DLD1 (cell line): Measurements from ENCODE around the gene SUMF1.

Experiments
- in situ Hi-C: cut with HindIII; loops from 2 replicates; pipeline ENCODE4 v1.10.0; 2017; ENCODE audit warnings: low sequenced_read_pairs

The SUMF1 gene

DNA sequence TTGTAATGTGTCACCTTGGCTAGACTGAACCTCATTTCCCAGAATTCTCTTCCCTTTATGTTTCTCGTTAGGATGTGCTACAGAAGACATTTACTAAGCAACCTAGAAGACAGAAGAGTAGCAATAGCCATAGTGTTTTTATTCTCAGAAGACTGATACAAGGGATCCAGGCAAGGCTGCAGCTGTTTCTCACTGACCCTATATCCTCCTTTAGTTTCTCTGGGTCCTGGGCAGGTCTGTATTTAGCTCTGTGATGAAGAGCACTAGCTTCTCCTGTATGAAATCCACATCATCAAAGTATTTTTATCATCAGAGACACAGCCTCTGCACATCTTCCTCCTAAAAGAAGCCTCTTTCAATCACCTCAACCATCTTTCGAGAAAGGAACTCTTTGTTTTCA, 72.5 kb downstream of the SUMF1 start:
- in situ Hi-C loops = no loop called here

DNA sequence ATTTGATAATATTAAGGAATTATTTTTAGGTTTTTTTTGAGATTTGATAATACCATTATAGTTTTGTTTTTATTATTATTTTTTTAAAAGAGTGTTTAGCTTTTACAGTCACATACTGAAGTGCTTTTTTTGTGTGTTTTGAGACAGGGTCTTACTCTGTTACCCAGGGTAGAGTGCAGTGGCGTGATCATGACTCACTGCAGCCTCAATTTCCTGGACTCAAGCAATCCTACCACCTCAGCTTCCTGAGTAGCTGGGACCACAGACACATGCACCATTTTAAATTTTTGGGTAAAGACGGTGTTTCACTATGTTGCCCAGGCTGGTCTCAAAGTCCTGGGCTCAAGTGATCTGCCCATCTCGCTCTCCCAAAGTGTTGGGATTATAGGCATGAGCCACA, 73.0 kb downstream of the SUMF1 start:
- in situ Hi-C loops = no loop called here

DNA sequence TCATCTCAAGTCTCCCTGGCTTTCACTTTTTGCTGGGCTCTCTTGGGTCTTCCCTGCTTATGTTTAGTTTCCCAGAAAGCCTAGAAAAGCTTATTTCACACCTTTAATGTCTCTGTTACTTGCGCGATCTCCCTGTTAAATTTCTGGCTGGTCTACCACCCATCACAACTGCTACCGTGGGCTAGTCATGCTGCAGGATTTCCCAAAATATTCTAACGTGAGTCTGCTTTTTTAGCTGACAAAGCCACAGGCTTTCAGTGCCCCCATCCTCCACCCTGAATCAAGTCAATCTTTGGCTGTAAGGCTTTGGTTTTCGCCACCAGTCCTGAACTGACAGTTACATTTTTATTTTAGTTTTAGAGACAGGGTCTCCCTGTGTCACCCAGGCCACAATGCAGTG, 74.1 kb downstream of the SUMF1 start:
- in situ Hi-C loops = no loop called here

DNA sequence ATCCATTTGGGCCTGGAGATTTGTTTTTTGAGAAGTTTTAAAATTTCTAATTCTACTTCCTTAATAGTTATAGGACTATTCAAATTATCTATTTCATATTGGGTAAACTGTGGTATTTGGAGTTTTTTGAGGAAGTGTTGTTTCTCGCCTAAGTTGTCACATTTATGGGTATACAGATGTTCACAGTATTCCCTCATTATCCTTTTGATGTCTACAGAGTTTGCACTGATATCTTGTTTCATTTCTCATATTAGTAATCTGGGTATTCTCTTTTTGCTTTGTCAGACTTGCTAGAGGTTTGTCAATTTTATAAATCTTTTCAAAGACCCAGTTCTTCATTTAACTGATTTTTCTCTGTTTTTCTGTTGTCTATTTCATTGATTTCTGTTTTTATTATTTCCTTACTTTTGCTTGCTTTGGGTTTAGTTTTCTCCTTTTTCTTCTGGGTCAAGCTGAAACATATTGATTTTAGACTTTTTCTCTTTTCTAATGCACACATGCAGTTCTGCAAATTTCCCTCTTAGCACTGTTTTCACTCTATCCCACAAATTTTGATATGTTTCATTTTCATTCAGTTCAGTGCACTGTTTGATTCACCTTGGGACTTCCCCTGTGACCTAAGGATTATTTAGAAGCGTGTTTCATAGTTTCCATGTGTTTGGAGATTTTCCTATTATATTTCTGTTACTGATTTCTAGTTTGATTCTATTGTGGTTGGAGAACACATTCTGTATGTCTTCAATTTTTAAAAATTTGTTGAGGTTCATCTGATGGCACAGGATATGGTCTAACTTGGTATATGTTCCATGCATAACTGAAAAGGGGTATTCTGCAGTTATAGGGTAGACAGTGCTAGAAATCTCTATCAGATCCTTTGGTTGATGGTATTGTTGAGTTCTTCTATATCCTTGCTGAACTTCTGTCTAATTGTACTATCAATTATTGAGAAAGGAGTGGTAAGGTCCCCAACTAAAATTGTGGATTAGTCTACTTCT, 79.6 kb downstream of the SUMF1 start:
- in situ Hi-C loops = no loop called here

DNA sequence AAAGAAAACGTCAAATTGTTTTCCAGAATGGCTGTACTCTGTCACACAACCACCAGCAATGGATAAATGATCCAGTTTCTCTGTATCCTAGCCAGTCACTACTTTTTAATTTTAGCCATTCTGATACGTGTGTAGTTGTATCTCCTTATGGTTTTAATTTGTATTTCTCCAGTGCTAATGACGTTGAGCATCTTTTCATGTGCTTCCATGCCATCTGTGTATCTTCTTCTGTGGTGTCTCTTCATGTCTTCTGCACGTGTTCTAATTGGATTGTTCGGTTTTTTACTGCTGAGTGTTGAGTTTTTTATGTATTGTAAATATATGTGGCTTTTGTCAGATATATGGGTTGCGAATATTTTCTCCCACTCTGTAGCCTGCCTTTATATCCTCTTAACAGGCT, 81.9 kb downstream of the SUMF1 start:
- in situ Hi-C loops = no loop called here

DNA sequence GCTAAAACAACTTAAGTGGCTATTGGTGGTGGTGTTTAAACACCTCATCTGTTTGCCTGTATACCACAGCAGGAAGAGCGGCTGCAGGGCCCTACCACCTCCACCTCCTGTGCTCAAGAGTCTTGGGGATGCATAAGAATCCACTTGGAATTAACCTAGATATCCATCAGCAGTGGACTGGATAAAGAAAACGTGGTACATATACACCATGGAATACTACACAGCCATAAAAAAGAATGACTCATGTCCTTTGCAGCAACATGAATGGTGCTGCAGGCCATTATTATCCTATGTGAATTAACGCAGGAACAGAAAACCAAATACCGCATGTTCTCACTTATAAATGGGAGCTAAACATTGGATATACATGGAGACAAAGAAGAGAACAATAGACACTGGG, 87.1 kb downstream of the SUMF1 start:
- in situ Hi-C loops = no loop called here

DNA sequence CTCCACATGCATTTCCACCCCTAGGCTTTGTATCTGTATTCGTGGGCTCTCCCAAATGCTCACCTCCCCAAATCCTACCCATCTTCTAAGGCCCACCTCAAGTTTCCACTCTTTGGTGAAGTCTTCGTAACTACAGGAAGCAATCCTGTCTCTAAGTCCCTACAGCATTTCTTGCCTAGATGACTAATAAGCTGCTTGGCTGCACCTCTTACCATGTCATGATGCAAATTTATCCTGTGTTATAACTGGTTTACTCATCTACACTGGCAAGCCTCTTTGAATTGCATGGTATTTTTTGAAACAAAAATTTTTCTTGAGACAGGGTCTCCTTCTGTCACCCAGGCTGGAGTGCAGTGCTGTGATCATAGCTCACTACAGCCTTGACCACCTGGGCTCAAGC, 90.6 kb downstream of the SUMF1 start:
- in situ Hi-C loops = no loop called here

DNA sequence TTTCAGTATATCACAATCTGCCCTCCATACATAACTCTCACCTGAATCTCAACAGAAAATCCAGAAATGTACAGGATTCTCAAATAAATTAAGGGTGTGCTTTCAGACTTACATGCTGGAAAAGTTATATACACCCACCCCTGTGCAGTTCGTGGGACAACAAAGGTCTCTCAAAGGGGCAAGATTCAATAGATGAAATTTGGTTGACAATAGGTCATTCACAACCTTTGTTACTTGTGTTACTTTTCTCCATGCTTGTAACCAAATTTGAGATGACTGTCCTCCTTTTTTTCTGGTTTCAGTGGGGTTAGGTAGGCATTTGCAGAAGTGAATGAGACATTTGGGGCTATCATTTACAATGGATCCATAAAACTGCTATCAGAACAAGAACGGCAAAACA, 91.2 kb downstream of the SUMF1 start:
- in situ Hi-C loops = no loop called here

DNA sequence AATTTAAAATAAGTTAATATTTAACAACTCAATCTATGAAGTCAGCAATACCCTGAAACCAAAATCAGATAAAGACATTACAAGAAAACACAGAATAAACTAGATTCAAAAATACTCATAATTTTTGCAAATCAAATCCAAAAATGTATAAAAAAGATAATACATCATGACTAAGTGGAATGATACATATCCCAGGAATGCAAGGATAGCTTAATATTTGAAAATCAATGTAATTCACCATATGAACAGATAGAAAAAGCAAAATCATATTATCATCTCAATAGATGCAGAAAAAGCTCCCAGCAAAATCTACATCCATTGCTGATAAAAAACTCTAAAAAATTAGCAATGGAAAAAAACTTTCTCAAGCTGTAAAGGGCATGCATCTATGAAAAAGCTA, 93.4 kb downstream of the SUMF1 start:
- in situ Hi-C loops = no loop called here

DNA sequence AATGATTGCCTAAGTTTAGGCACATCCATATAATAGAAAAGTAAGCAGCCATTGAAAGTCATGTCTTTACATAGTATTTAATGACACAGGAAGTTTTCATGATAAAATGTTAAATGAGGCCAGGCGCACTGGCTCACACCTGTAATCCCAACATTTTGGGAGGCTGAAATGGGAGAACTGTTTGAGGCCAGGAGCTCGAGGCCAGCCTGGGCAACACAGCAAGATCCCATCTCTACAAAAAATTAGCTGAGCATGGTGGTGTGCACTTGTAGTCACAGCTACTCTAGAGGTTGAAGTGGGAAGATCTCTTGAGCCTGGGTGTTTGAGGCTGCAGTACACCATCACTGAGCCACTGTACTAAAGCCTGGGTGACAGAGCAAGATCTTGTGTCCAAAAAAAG, 104.5 kb downstream of the SUMF1 start:
- in situ Hi-C loops = no loop called here

DNA sequence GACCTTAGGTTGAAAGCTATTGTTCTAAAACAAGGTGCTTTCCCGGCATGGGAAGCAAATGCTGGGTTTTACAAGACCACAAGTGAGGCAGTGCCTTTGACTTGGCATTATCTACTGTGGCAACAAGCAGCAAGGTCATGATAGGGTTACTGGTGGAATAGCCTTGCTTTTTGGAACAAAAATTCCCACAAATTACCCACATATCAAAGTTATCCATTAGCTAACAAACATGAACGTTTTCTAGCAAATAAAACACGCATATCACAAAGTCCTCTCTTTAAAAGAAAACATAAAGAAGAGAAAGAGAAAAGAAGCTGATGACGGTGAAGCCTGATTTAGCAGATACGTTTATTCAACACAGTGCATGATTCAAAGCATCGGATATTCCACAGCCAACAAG, 106.3 kb downstream of the SUMF1 start:
- in situ Hi-C loops = no loop called here

DNA sequence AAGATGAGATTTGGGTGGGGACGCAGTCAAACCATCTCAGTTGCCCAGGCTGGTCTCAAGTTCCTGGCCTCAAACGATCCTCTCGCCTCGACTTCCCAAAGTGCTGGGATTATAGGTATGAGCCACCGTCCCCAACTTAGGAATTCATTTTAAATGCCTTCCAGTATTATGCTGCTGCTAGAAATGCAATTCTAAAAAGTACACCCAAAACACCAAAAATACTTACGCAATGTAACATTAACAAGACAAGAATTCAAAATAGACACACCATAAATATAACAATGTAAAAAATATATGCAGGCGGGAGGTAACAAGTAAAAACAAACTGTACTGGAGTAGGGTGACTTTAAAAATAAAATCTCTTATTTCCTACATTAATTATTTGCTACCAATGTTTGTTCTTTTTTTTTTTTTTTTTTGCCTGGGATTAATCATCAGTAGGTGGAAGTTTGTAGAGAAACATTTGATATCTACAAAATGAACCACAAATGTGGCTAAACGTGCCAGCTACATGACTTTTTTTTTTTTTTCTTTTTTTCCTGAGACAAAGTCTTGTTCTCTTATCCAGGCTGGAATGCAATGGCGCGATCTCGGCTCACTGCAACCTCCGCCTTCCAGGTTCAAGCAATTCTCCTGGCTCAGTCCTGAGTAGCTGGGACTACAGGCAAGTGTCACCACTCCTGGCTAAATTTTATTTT, 107.1 kb downstream of the SUMF1 start:
- in situ Hi-C loops = no loop called here

DNA sequence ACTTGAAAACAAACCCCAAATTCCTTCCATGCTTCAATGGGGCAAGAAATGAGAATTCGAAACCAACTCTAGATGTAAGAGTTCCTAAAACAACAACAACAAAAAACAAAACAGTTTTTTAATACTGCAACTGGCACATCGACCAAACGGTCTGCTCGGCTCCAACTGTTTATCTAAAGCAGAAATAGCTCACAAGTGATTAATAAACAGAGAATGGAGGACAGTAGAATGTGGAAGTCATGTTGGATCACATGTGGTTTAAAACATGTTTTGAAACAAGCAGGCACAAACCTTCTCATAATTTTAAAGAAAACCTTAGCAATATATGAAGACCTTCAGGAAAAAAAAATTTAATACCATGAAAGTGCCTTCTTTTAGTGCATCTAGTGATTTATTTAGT, 108.8 kb downstream of the SUMF1 start:
- in situ Hi-C loops = no loop called here

DNA sequence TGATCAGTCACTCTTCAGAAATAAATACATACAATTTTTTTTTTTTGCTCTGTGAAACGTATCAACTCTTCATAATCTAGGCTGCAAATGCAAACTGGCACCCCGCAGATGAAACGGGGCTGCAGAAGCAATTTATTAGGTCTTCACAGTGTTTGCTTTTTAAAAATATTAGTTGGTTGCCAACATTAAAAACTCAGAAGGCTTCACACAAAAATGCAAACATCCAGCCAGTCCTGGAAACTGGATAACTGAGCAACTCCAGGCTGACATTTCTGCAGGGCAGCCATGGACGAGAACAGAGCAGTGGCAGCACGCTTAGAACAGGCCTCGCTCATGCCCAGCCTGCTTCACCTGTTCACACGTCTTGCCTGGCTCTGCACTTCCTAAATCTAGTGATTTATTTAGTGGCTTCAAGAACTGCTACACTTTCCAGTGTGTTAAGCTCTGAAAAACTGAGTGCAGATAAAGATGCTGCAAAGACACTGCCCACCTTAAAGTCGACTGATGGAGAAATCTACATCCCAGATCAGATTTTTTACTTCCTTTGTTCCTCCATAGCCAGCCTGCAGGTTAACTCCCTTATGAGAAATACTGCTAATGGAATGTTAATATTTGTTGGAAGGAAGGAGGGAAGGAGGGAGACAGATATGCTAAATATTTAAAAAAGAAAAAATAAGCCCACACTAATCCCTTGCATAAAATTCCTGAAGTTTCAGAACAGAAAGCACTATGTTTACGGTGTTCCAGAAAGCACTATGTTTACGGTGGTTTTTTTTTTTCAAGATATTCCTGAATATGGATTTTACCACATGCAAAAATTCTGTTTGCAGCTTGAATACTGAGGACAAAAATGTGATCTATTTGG, 110.3 kb downstream of the SUMF1 start:
- in situ Hi-C loops = no loop called here

DNA sequence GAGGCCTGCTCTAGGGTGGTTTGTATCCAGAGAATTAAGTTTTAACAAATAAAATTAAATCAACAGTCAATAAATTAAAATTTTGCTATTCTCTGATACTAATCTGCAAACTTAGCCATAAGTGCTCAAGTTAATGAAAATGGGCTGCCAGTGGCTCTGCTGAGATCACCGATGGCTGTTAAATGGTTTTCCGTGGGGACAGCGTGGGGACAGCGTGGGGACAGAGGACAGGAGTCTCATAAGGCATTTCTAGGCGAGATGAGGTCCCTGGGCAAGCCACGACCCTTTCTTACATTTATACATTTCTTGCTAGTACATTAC, 110.9 kb downstream of the SUMF1 start:
- in situ Hi-C loops = no loop called here

DNA sequence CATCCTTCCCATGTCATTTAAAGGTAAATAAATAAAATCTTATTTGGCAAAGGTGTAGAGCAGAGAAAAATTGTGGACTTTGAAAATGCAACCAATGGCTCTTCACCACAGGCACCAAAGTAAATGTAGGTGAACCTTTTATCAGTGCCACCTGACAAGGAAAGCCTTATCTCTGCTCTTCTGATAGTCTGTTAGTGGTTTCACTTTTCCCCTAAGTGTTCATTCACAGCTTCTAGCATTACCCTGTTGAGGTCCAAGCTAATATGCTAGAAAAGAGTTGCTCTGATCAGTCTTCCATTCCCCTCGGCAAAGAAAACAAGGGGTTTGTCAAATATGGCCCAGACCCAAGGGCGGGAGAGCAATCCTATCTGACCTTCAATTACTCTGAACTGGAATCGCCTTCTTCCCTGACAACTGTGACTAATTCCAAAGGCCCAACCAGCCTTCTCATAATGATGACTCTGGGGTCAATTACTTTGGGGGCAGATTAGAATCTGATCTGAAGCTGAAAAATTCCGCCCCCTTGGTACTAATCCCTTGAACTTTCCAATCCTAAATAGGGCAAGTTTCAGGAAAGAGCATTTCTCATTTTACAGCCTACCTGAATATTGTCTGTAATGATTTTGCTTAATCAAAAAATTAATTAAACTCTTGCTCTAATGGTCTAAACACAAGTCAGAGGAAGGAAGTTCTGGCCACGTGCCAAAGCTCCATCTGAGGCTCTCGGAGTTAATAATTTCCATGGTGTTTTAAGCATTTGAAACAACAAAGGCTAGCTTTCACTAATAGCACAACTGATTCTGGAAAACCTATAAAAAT, 111.5 kb downstream of the SUMF1 start:
- in situ Hi-C loops = no loop called here

DNA sequence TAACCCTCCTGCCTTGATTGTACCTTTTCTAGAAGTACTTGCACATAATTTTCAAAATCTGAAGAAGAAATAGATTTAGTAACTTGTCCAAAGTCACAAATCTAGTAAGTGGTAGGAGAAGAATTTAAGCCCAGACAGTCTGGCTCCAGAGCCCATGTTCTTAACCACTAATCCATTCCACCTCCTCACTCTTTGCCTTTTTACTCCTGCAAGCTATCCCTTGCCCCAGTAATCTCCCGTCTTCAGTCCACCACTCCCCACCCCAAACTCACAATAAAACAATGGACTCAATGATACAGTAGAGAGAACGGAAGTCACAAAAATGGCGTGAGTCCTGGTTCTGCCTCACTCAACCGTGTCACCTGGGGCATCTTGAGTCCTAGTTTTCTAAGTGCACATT, 115.2 kb downstream of the SUMF1 start:
- in situ Hi-C loops = no loop called here

DNA sequence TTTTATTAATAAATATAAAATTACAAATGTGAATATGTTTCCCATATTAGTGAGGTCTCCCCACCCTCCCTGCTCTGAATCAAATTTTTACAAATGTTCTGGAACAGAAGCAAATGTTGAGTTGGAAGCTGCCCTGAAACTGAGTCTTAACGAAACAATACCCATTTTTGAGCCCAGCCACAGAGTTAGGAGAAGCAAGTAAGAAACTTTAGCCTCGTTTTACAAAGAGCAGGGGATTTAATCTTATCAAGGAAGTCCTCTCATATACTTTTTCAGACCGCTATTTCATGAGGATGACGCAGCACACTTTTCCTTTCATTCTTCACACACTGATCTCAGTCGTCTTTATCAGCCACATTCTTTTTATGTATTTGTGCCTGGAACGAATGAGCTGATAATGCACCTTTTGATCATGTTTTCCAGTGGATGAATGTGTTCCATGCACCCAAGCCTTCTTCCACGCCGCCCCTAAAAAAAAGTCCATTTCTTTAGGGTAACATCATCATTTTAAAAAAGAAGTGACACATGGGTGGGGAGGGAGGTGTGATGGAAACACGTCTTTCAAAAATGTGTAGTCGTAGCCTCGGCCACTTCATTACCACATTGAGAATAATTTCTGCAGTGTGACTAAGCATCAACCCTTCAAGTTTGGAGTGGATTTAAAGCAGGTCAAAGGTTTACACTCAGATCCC, 115.8 kb downstream of the SUMF1 start:
- in situ Hi-C loops = no loop called here

DNA sequence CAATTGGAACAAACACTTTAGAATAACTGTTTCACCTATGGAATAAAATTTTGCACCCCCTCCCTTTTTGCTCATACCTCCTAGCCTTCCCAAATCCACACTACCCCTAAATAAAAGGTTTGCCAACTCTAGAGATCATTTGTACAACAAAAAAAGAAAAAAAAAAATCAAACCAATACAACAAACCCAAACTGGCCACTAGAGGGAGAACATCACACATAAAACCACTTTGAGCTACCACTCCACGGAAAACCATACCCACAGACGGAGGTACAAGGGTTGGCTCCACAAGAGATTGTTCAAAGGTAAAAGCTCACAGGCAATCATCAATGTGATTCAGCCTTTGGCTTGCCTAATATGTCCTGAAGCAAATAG, 116.3 kb downstream of the SUMF1 start:
- in situ Hi-C loops = no loop called here

DNA sequence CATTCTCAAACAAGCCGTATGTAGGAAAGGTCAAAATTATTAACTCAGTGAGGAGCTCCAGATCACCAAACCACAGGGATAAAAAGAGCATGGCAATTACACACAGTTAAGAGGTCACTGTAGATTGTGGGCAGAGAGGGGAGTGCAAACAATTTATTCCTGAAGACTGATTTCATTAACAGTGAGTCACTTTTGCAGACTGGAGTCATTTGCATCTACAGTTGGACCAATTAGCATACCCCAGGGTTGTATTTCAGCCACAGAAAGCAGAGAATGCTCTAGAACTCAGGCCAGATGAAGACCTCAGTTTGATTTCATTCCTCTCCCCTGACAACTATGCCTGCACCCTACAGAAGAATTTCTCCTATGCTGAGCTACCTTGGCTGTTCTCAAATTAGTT, 123.8 kb downstream of the SUMF1 start:
- in situ Hi-C loops = no loop called here
